A549 (cell line): ENCODE measurements around the gene SST. TPM values are rescaled to one million over a fixed set of nuclear protein-coding genes. Genes with fewer than 3 reads are reported as not detected.
A peak's percentile ranks its signal among the peaks of the same experiment; 100 is the strongest.

Experiments used
- ATAC-seq, 2 experiments: fragments of 200-7000 bp in 1 of 2; fragments of >200 bp in 1 of 2; cut with Nextera tagmentation in 1 of 2; cut with Tn5 transposase in 1 of 2; 3 replicates each; pipeline versions ENCODE4 v1.8.0 to v1.9.1; 2018 to 2020; ENCODE audit warnings: mild to moderate bottlenecking in 1 of 2, moderate library complexity in 1 of 2
- CTCF ChIA-PET: fragments of 300-600 bp; sonication (Branson Sonifier 250); formaldehyde crosslinking; extraction: SDS; loops from one replicate; lab custom pipeline; 2021; ENCODE audit warnings: antibody characterized with exemption, inconsistent platforms; lab: Yijun Ruan, JAX
- POLR2A ChIA-PET: fragments of 350-600 bp; formaldehyde crosslinking; extraction: SDS; loops from one replicate; lab custom pipeline; 2021; ENCODE audit warnings: antibody characterized with exemption, inconsistent platforms; lab: Yijun Ruan, JAX
- DNase-seq, 2 experiments: peaks; one replicate each; pipeline versions ENCODE4 v3.0.0 to v3.0.0-alpha.2; 2011 to 2016; ENCODE audit warnings: low read depth in 1 of 2, low spot score in 1 of 2
- FAIRE-seq: peaks from 2 replicates; lab custom pipeline; 2011; peaks lifted over from hg19 to GRCh38; lab: Jason Lieb, UNC
- H3K27ac ChIP-seq, 2 experiments: fragments of >200 bp; sonication (Bioruptor Twin); formaldehyde crosslinking; 3 replicates each; pipeline ENCODE4 v1.5.1; 2016 to 2017
- H3K4me1 ChIP-seq: fragments of >200 bp; sonication (Bioruptor Twin); formaldehyde crosslinking; 3 replicates; pipeline ENCODE4 v1.6.1; 2016
- H3K4me2 ChIP-seq: fragments of >200 bp; sonication (Bioruptor Twin); formaldehyde crosslinking; 3 replicates; pipeline ENCODE4 v1.6.1; 2016
- H3K4me3 ChIP-seq: fragments of >200 bp; sonication (Bioruptor Twin); formaldehyde crosslinking; 3 replicates; pipeline ENCODE4 v1.5.1; 2016
- H3K9me3 ChIP-seq: fragments of >200 bp; sonication (Bioruptor Twin); formaldehyde crosslinking; 3 replicates; pipeline ENCODE4 v1.6.1; 2016
- BCL3 ChIP-seq: fragments of >200 bp; sonication (Bioruptor Twin); formaldehyde crosslinking; IDR thresholded peaks from 3 replicates; pipeline ENCODE4 v1.6.1; 2016
- BHLHE40 ChIP-seq: IDR thresholded peaks from 2 replicates; pipeline ENCODE4 v1.6.1; 2012; ENCODE audit warnings: low read depth, low read length, inconsistent platforms
- CBX2 ChIP-seq: fragments of 200-600 bp; sonication (generic); IDR thresholded peaks from 2 replicates; pipeline ENCODE4 v1.6.1; 2016; ENCODE audit warnings: low read depth, mild to moderate bottlenecking, borderline replicate concordance
- CBX8 ChIP-seq: fragments of 200-600 bp; sonication (generic); IDR thresholded peaks from 2 replicates; pipeline ENCODE4 v1.6.1; 2016
- CEBPB ChIP-seq, 2 experiments: fragments of >200 bp in 1 of 2; sonication (Bioruptor Twin) in 1 of 2; formaldehyde crosslinking in 1 of 2; IDR thresholded peaks; 2 replicates each; pipeline ENCODE4 v1.6.1; 2012 to 2016
- CTCF ChIP-seq: fragments of >200 bp; sonication (Bioruptor Twin); formaldehyde crosslinking; IDR thresholded peaks from 3 replicates; pipeline ENCODE4 v1.5.1; 2016
- E2F6 ChIP-seq: IDR thresholded peaks from 2 replicates; pipeline ENCODE4 v1.6.1; 2012; ENCODE audit warnings: low read depth, borderline replicate concordance
- EHMT2 ChIP-seq: fragments of 200-600 bp; sonication (generic); IDR thresholded peaks from 2 replicates; pipeline ENCODE4 v1.6.1; 2016; ENCODE audit warnings: antibody characterized with exemption, low read depth, mild to moderate bottlenecking, moderate library complexity
- ELK1 ChIP-seq: fragments of 150-350 bp; IDR thresholded peaks from 2 replicates; pipeline ENCODE4 v1.6.1; 2014; ENCODE audit warnings: low read depth, mild to moderate bottlenecking, low read length
- EP300 ChIP-seq, 2 experiments: fragments of >200 bp; sonication (Bioruptor Twin); formaldehyde crosslinking; IDR thresholded peaks; 2 replicates in 1 of 2; 3 replicates in 1 of 2; pipeline ENCODE4 v1.6.1; 2016 to 2017
- FOSB ChIP-seq: fragments of 250-450 bp; sonication (Bioruptor Pico); IDR thresholded peaks from 2 replicates; pipeline ENCODE4 v1.5.0; 2020; ENCODE audit warnings: mild to moderate bottlenecking, moderate library complexity
- FOXS1 ChIP-seq: fragments of 250-450 bp; sonication (Bioruptor Pico); IDR thresholded peaks from 2 replicates; pipeline ENCODE4 v1.5.0; 2020; ENCODE audit warnings: mild to moderate bottlenecking, moderate library complexity
- GATA3 ChIP-seq: IDR thresholded peaks from 2 replicates; pipeline ENCODE4 v1.6.1; 2012; ENCODE audit warnings: borderline replicate concordance
- HDAC2 ChIP-seq: fragments of 200-600 bp; sonication (generic); IDR thresholded peaks from 2 replicates; pipeline ENCODE4 v1.6.1; 2016
- HEYL ChIP-seq: fragments of 250-450 bp; sonication (Bioruptor Pico); IDR thresholded peaks from 2 replicates; pipeline ENCODE4 v1.8.0; 2021; ENCODE audit warnings: mild to moderate bottlenecking, moderate library complexity
- HOXA7 ChIP-seq: fragments of 250-450 bp; sonication (Bioruptor Pico); IDR thresholded peaks from 2 replicates; pipeline ENCODE4 v1.5.0; 2020; ENCODE audit warnings: mild to moderate bottlenecking, moderate library complexity
- JUN ChIP-seq, 2 experiments: fragments of >200 bp; sonication (Bioruptor Twin); formaldehyde crosslinking; IDR thresholded peaks; 2 replicates in 1 of 2; 3 replicates in 1 of 2; pipeline ENCODE4 v1.6.1; 2016 to 2017
- MAX ChIP-seq: IDR thresholded peaks from 2 replicates; pipeline ENCODE4 v1.6.1; 2012
- NFE2L2 ChIP-seq: fragments of 150-350 bp; conservative IDR thresholded peaks from 2 replicates; pipeline ENCODE4 v1.6.1; 2014; ENCODE audit warnings: low read length
- NR3C1 ChIP-seq: fragments of >200 bp; sonication (Bioruptor Twin); formaldehyde crosslinking; IDR thresholded peaks from 3 replicates; pipeline ENCODE4 v1.6.1; 2017
- RAD21 ChIP-seq, 2 experiments: fragments of >200 bp in 1 of 2; sonication (Bioruptor Twin) in 1 of 2; formaldehyde crosslinking in 1 of 2; IDR thresholded peaks in 1 of 2; conservative IDR thresholded peaks in 1 of 2; 2 replicates in 1 of 2; 3 replicates in 1 of 2; pipeline ENCODE4 v1.6.1; 2012 to 2018; ENCODE audit warnings: inconsistent platforms in 1 of 2
- RCOR1 ChIP-seq: fragments of 150-350 bp; IDR thresholded peaks from 2 replicates; pipeline ENCODE4 v1.6.1; 2014; ENCODE audit warnings: antibody characterized with exemption, low read length, low read depth
- SMC3 ChIP-seq: fragments of >200 bp; sonication (Bioruptor Twin); formaldehyde crosslinking; IDR thresholded peaks from 3 replicates; pipeline ENCODE4 v1.6.1; 2018; ENCODE audit warnings: inconsistent platforms
- SREBF2 ChIP-seq: fragments of 450-650 bp; IDR thresholded peaks from 2 replicates; pipeline ENCODE4 v1.6.1; 2014; ENCODE audit warnings: mild to moderate bottlenecking, moderate library complexity
- TP53 ChIP-seq: fragments of 250-450 bp; sonication (Bioruptor Pico); IDR thresholded peaks from 2 replicates; pipeline ENCODE4 v1.5.0; 2021; ENCODE audit warnings: mild to moderate bottlenecking, moderate library complexity
- USF2 ChIP-seq: fragments of 450-650 bp; IDR thresholded peaks from 2 replicates; pipeline ENCODE4 v1.6.1; 2014; ENCODE audit warnings: antibody characterized with exemption
- ZFP36 ChIP-seq: fragments of 450-650 bp; IDR thresholded peaks from 2 replicates; pipeline ENCODE4 v1.6.1; 2014; ENCODE audit warnings: borderline replicate concordance; ENCODE audit not compliant: partially characterized antibody
- ZNF302 ChIP-seq: fragments of 250-450 bp; sonication (Bioruptor Pico); IDR thresholded peaks from 2 replicates; pipeline ENCODE4 v1.9.0; 2021; ENCODE audit warnings: inconsistent platforms, mild to moderate bottlenecking, moderate library complexity
- ZSCAN20 ChIP-seq: fragments of 250-450 bp; sonication (Bioruptor Pico); IDR thresholded peaks from 2 replicates; pipeline ENCODE4 v1.8.0; 2022; ENCODE audit warnings: mild to moderate bottlenecking, moderate library complexity
- WGBS: methylation state at CpG from one replicate; pipeline ENCODE4 v1.1.6; 2017; ENCODE audit errors: missing lambda C conversion rate; 5-methylcytosine and 5-hydroxymethylcytosine counted together
- polyA plus RNA-seq, 4 experiments: library from polyadenylated mRNA; depleted of rRNA in 3 of 4; stranded (reverse); fragments of >200 nt; fragmentation: RNase III in 1 of 4; extraction: RNeasy Plus Mini Kit Qiagen cat#74134 plus additional on column Dnase treatment in 1 of 4; gene quantifications; 2 replicates in 3 of 4; 3 replicates in 1 of 4; pipeline ENCODE4 v1.2.3, GENCODE V29; 2011 to 2017

SST gene
- polyA plus RNA-seq, 2 of the 4 experiments (the other 2 are of a cell fraction) = not detected

GRCh38 chr3:187714404-187714979 is 44.3 kb upstream of the SST start:
- ChIA-PET CTCF (interaction anchor here (0.6 to 5.8 kb wide), 19 partner anchors 9 to 1096 kb away, joined by 3 to 67 read pairs (median 5); partner anchors contain the start of genes RPL39L and RTP2), POLR2A (no interaction called here)
- no peak for FAIRE-seq
- ATAC-seq = peak; percentile 91 to 94
- Histone ChIP-seq H3K27ac (no peak overlapping the region), H3K9me3 (no peaks in the 10 kb centered on the region), H3K4me2 (no peak overlapping the region), H3K4me3 (no peak overlapping the region), H3K4me1 (no peaks in the 10 kb centered on the region)
- 7% methylated on average over 4 of the region's 4 CpGs for WGBS
- peak; percentile 59 to 65 for DNase-seq
- no peak for TF ChIP-seq EP300 (IDR thresholded peaks at IDR 0.05)
- TF ChIP-seq FOSB (CRISPR knock-in tag) = no peak
- peak; percentile 71 for TF ChIP-seq CTCF
- peak; percentile 69 for TF ChIP-seq SMC3
- peak; percentile 85 to 91 for TF ChIP-seq RAD21 (conservative IDR thresholded peaks at IDR 0.05 in 1 of 2, IDR thresholded peaks at IDR 0.05 in 1 of 2)

- Histone ChIP-seq H3K27ac (no peak overlapping the region), H3K4me3 (no peak overlapping the region), H3K4me2 (no peak overlapping the region), H3K9me3 (no peaks in the 10 kb centered on the region), H3K4me1 (no peaks in the 10 kb centered on the region)
- ChIA-PET CTCF (interaction anchor here (0.6 to 5.8 kb wide), 10 partner anchors 8 to 1095 kb away, joined by 3 to 67 read pairs (median 14); partner anchors contain the start of gene RTP2), POLR2A (no interaction called here)
- DNase-seq = peak in 1 of 2 experiments; percentile 41
- no peak for FAIRE-seq
- 53% methylated on average over 2 of the region's 2 CpGs for WGBS
- ATAC-seq = peak in 1 of 2 experiments; percentile 49; a peak in 3 of 6 replicates
- TF ChIP-seq MAX (no peak), RCOR1 (no peak), FOXS1 (CRISPR knock-in tag) (no peak), ZSCAN20 (no peak), ZNF302 (no peak), NR3C1 (no peak), HOXA7 (CRISPR knock-in tag) (no peak), CBX2 (no peak), EP300 (IDR thresholded peaks at IDR 0.05) (no peak), NFE2L2 (no peak), USF2 (no peak), HDAC2 (no peak), GATA3 (no peak)
Measured at GRCh38 chr3:187713504-187713903, 43.3 kb upstream of the SST start.

GRCh38 chr3:187709155-187709554 is 39.0 kb upstream of the SST start:
- no peaks in the 10 kb centered on the region for H3K9me3 ChIP-seq
- H3K4me2 ChIP-seq = no peak overlapping the region
- DNase-seq (peak; percentile 7 to 24), ATAC-seq (peak; percentile 47 to 83; a peak in 3 of 6 replicates), FAIRE-seq (no peak)
- no peak overlapping the region for H3K4me3 ChIP-seq
- TF ChIP-seq CBX8 (no peak), GATA3 (no peak), TP53 (CRISPR knock-in tag) (no peak), HEYL (CRISPR knock-in tag) (no peak), ELK1 (no peak), EHMT2 (no peak), JUN (IDR thresholded peaks at IDR 0.05) (no peak), FOSB (CRISPR knock-in tag) (no peak), HDAC2 (no peak), E2F6 (no peak), NR3C1 (no peak), FOXS1 (CRISPR knock-in tag) (no peak), SMC3 (no peak), SREBF2 (no peak), RAD21 (conservative IDR thresholded peaks at IDR 0.05 in 1 of 2, IDR thresholded peaks at IDR 0.05 in 1 of 2) (no peak), ZFP36 (no peak), BHLHE40 (no peak), BCL3 (no peak), CEBPB (IDR thresholded peaks at IDR 0.05) (no peak)
- ChIA-PET CTCF (interaction anchor here (0.8 to 1.8 kb wide), 6 partner anchors 8 to 390 kb away, joined by 3 to 6 read pairs (median 4); no protein-coding TSS in a partner anchor), POLR2A (no interaction called here)
- H3K4me1 ChIP-seq = no peaks in the 10 kb centered on the region
- WGBS = 49% methylated on average over 4 of the region's 4 CpGs
- no peak overlapping the region for H3K27ac ChIP-seq
